HG03097 (cell line): ENCODE results near the gene NCAN.

ENCODE experiments used
- ATAC-seq: cut with Tn5 transposase; IDR thresholded peaks from one replicate; pipeline ENCODE4 v1.9.1; 2021; ENCODE audit not compliant: unreplicated experiment, low FRiP score

NCAN gene

GRCh38 chr19:19279062-19279612, 67.4 kb downstream of the NCAN start:
- no peak for ATAC-seq

- ATAC-seq, result no peak
Observed at GRCh38 chr19:19279853-19280252, 68.1 kb downstream of the NCAN start.

DNA sequence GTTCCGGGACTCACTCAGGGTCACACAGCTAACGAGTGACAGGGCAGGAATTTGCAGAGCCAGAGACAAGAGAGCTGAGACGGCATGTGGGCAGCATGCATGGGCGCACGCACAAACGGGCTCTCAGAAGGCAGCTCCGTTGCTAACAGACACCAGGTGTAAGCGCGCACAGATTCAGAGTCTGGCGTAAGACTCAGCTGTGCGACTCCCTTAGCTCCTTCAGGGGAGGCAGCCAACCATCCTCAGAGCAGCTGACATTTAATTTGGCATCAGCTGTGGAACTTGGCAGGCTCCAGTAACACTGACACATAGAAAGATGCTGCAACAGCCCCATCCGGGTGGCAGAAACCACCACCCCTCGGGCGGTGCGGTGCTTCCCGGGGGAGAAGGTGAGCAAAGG, 68.8 kb downstream of the NCAN start:
- ATAC-seq, result no peak

DNA sequence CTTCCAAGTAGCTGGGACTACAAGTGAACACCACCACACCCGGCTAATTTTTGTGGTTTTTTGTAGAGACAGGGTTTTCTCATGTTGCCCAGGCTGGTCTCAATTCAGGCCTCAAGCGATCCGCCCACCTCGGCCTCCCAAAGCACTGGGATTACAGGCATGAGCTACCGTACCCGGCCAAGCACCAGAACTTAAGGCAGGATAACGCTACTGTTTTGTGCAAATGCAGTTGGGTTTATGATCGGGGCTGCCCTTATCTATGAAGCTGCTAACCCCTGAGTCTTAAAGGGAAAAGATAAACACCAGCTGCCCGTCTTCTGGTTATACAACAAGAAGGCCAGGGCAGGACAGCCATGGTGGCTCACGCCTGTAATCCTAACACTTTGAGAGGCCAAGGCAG, 73.9 kb downstream of the NCAN start:
- ATAC-seq, result no peak

DNA sequence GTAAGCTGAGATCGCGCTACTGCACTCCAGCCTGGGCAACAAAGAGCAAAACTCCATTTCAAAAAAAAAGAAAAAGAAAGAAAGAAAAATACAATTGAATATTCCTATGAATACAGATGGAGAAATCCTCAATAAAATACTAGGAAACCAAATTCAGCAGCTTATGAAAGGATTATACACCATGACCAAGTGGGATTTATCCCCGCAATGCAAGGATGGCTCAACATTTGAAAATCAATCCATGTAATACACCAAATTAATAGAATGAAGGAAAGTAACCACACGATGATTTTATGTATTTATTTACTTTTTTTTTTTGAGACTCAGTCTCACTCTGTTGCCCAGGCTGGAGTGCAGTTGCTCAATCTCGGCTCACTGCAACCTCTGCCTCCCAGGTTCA, 80.8 kb downstream of the NCAN start:
- ATAC-seq, result no peak

DNA sequence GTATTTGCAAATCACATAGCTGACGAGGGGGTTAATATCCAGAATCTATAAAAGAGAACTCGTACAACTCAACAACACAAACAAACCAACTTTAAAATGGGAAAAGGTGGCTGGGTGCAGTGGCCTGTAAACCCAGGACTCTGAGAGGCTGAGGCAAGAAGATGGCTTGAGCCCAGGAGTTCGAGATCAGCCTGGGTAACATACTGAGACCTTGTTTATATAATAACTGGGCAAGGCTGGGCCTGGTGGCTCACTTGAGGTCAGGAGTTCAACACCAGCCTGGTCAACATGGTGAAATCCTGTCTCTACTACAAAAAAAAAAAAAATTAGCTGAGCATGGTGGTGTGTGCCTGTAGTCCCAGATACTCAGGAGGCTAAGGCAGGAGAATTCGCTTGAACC, 83.2 kb downstream of the NCAN start:
- ATAC-seq, result no peak

DNA sequence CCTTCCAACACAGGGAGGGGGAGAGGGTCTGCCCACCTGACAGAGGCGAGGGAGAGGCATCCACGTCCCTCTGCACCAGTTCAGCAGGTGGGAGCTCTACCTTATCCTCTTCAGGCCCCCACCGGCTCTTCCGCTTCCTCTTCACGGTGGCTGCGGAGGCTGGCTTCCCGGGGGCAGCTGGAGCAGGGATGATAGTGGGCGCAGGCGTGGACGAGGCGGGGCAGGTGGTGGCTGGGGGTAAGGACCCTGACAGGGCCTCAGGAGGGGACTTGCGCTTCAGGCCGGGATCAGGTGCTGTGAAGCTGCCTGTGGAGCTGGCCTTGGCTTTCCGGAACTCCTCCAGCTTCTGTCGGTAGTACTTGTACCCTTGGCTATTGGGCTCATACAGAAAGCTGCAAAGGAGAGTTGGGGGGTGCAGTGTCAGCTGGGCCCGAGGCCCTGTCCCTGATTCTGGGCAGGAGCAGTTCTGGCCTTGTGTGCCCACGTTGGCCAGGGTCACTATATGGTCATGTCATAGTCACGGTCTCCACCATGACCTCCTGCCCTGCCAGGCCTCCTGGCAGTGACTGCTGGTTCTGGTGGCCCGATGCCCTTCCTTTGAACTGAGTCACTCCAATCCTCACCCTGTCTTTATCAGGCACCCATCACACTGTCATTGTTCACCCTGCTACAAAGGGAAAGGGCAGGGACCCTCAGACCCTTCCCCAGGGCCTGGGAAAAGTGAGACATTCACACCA, 85.4 kb downstream of the NCAN start:
- no peak for ATAC-seq

- no peak for ATAC-seq
Observed at GRCh38 chr19:19297759-19298158, 86.0 kb downstream of the NCAN start.

- ATAC-seq, result no peak
Observed at GRCh38 chr19:19300613-19301012, 88.9 kb downstream of the NCAN start.
